ENCODE measurements around the gene OR2A25. TPM values are rescaled to one million over a fixed set of nuclear protein-coding genes. Genes with fewer than 3 reads are reported as not detected.

Gene OR2A25
- total and polyA plus RNA-seq, 9 donors = not detected

DNA sequence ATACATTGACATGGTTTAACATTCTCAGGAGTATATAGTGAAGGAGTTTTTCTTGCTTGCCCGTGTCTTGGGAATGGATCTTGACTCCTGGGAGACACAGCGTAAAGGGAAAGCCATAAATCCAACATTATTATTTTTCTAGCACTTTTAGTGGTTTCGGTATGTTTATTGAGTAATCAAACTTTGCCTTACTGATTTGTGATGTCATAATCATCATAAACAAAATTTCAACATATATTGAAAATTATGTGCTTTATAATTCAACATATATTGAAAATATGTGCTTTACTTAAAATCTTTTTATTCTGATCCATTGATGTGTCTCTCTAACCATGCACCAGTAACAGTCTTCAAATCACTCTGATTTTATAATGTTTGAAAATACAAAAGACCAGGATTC is 41.1 kb upstream of the OR2A25 start:
- intact Hi-C loops (cut with DNase I) = no loop called here

DNA sequence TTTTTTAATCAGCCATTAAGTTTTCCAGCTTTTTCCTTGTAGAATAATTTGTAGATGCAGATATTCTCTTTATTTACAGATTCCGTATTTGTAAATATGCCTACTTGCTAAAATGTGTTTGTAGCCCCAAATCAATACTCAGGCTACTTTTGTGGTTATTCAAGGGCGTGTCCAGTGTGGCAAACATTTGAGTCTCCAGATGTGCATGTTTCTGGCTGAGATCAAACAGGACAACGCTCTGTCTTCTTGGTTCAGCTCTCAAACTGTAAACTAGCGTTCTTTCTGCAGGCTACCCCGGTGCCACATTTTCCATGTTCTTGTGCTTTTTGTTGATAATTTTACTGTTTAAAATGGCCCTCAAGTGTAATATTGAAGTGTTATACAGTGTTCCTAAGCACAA is 37.1 kb upstream of the OR2A25 start:
- intact Hi-C loops (cut with DNase I) = no loop called here
- WGBS, 3 donors = 83 to 88% (median 86%) methylated on average over 5 of the region's 5 CpGs
- no peak for DNase-seq

More for the DNA sequence above, 41.1 kb upstream of the OR2A25 start:
- Histone ChIP-seq H3K36me3 (no peaks in the 10 kb centered on the region), H3K9me3 (no peaks in the 10 kb centered on the region), H3K4me1 (ENCODE audit: insufficient read depth) (no peaks in the 10 kb centered on the region), H3K27ac (no peak overlapping the region), H3K4me3 (no peak overlapping the region), H3K27me3 (no peaks in the 10 kb centered on the region)
- DNase-seq = no peak
- WGBS, 3 donors = 82 to 87% (median 83%) methylated on average over 3 of the region's 3 CpGs
- TF ChIP-seq POLR2A (IDR thresholded peaks at IDR 0.05) (no peak), EP300 (IDR thresholded peaks at IDR 0.05) (no peak), CTCF (IDR thresholded peaks at IDR 0.05) (no peak)

GRCh38 chr7:144032985-144033709 is 36.5 kb upstream of the OR2A25 start:
- no peak for DNase-seq
- Histone ChIP-seq H3K9me3 (no peaks in the 10 kb centered on the region), H3K36me3 (no peaks in the 10 kb centered on the region), H3K27me3 (no peaks in the 10 kb centered on the region), H3K4me1 (ENCODE audit: insufficient read depth) (no peaks in the 10 kb centered on the region), H3K27ac (no peak overlapping the region), H3K4me3 (no peak overlapping the region)
- TF ChIP-seq EP300 (IDR thresholded peaks at IDR 0.05) (no peak), POLR2A (IDR thresholded peaks at IDR 0.05) (no peak), CTCF (IDR thresholded peaks at IDR 0.05) (no peak)
- intact Hi-C loops (cut with DNase I) = no loop called here
- 60 to 82% (median 71%) methylated on average over 1 of the region's 1 CpG for WGBS, 3 donors

More for the DNA sequence above, 37.1 kb upstream of the OR2A25 start:
- Histone ChIP-seq H3K27me3 (no peaks in the 10 kb centered on the region), H3K36me3 (no peaks in the 10 kb centered on the region), H3K4me3 (no peak overlapping the region), H3K9me3 (no peaks in the 10 kb centered on the region), H3K27ac (no peak overlapping the region), H3K4me1 (ENCODE audit: insufficient read depth) (no peaks in the 10 kb centered on the region)
- TF ChIP-seq CTCF (IDR thresholded peaks at IDR 0.05) (no peak), EP300 (IDR thresholded peaks at IDR 0.05) (no peak), POLR2A (IDR thresholded peaks at IDR 0.05) (no peak)

DNA sequence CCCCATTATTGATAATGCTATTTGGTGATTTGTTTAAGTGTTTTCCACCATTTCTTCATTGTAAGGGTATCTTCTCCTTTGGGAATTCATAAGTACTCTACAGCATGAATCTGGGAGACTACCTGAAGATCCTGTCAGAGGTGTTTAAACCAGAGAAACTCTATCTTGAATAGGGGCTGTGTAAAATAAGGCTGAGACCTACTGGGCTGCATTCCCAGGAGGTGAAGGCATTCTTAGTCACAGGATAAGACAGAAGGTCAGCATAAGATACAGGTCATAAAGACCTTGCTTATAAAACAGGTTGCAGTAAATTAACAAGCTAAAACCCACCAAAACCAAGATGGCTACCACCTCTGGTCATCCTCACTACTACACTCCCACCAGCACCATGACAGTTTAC is 34.2 kb upstream of the OR2A25 start:
- intact Hi-C loops (cut with DNase I) = no loop called here
- no peak overlapping the region for H3K4me3 ChIP-seq
- H3K36me3 ChIP-seq = no peaks in the 10 kb centered on the region
- DNase-seq = no peak
- no peak overlapping the region for H3K27ac ChIP-seq
- no peak for TF ChIP-seq CTCF (IDR thresholded peaks at IDR 0.05)
- TF ChIP-seq POLR2A (IDR thresholded peaks at IDR 0.05) = no peak
- no peak for TF ChIP-seq EP300 (IDR thresholded peaks at IDR 0.05)
- no peaks in the 10 kb centered on the region for H3K9me3 ChIP-seq
- no peaks in the 10 kb centered on the region for H3K4me1 ChIP-seq (ENCODE audit: insufficient read depth)
- no peaks in the 10 kb centered on the region for H3K27me3 ChIP-seq
